ENCODE results near the gene OPRM1. TPM values are rescaled to one million over a fixed set of nuclear protein-coding genes. Genes with fewer than 3 reads are reported as not detected.

Gene OPRM1
- not detected in 2 replicates for total RNA-seq (2014; rRNA removed; shearing (Covaris generic))

- peak; percentile 2 for DNase-seq (ENCODE audit: low spot score)
Measured at GRCh38 chr6:154039231-154039842, at the start of gene OPRM1. TSS of gene OPRM1 (plus strand) at chr6:154039240. CDS start at chr6:154039545, 305 bp downstream.

GRCh38 chr6:153989989-153990388 is 49.1 kb upstream of the OPRM1 start:
- DNase-seq (ENCODE audit: low spot score) = no peak

GRCh38 chr6:153994004-153994403 is 45.0 kb upstream of the OPRM1 start:
- no peak for DNase-seq (ENCODE audit: low spot score)

GRCh38 chr6:153994811-153995210 is 44.2 kb upstream of the OPRM1 start:
- DNase-seq (ENCODE audit: low spot score) = no peak

GRCh38 chr6:153997221-153997620 is 41.8 kb upstream of the OPRM1 start:
- DNase-seq (ENCODE audit: low spot score) = no peak

GRCh38 chr6:154001494-154002285 is 37.4 kb upstream of the OPRM1 start:
- no peak for DNase-seq (ENCODE audit: low spot score)

- DNase-seq (ENCODE audit: low spot score) = no peak
Measured at GRCh38 chr6:154002894-154003293, 36.1 kb upstream of the OPRM1 start.

- no peak for DNase-seq (ENCODE audit: low spot score)
Measured at GRCh38 chr6:154010371-154010770, 28.7 kb upstream of the OPRM1 start.

GRCh38 chr6:154012852-154013251 is 26.2 kb upstream of the OPRM1 start:
- no peak for DNase-seq (ENCODE audit: low spot score)

GRCh38 chr6:154017786-154018185 is 21.3 kb upstream of the OPRM1 start:
- DNase-seq (ENCODE audit: low spot score) = no peak

GRCh38 chr6:154030646-154031045 is 8.4 kb upstream of the OPRM1 start:
- no peak for DNase-seq (ENCODE audit: low spot score)

GRCh38 chr6:154041001-154041400 is 2.0 kb downstream of the OPRM1 start:
- no peak for DNase-seq (ENCODE audit: low spot score)

- no peak for DNase-seq (ENCODE audit: low spot score)
Measured at GRCh38 chr6:154053141-154053540, 14.1 kb downstream of the OPRM1 start.

GRCh38 chr6:154056536-154056935 is 17.5 kb downstream of the OPRM1 start:
- no peak for DNase-seq (ENCODE audit: low spot score)

- no peak for DNase-seq (ENCODE audit: low spot score)
Measured at GRCh38 chr6:154057098-154057497, 18.1 kb downstream of the OPRM1 start.

- no peak for DNase-seq (ENCODE audit: low spot score)
Measured at GRCh38 chr6:154058963-154059680, 20.1 kb downstream of the OPRM1 start.

GRCh38 chr6:154060076-154060475 is 21.0 kb downstream of the OPRM1 start:
- no peak for DNase-seq (ENCODE audit: low spot score)

GRCh38 chr6:154070041-154070440 is 31.0 kb downstream of the OPRM1 start:
- no peak for DNase-seq (ENCODE audit: low spot score)

GRCh38 chr6:154070657-154071056 is 31.6 kb downstream of the OPRM1 start:
- no peak for DNase-seq (ENCODE audit: low spot score)

- no peak for DNase-seq (ENCODE audit: low spot score)
Measured at GRCh38 chr6:154071236-154071635, 32.2 kb downstream of the OPRM1 start.

GRCh38 chr6:154071711-154072110 is 32.7 kb downstream of the OPRM1 start:
- peak; percentile 15 for DNase-seq (ENCODE audit: low spot score)

GRCh38 chr6:154078596-154078995 is 39.6 kb downstream of the OPRM1 start:
- DNase-seq (ENCODE audit: low spot score) = peak; percentile 13

All from H4 (cell line).